Urothelium cell line (cell line): Measurements from ENCODE around the gene KREMEN2.
"Not testable (repeated sequence)": the region's sequence is repeated elsewhere in the genome, so short reads cannot be mapped to it uniquely, and the experiment has no call there.

Source experiments
- DNase-seq: peaks from one replicate; pipeline ENCODE4 v3.0.0; 2011; ENCODE audit warnings: low spot score, mixed read lengths
- FAIRE-seq: peaks from 2 replicates; lab custom pipeline; 2011; peaks lifted over from hg19 to GRCh38; lab: Jason Lieb, UNC

KREMEN2 gene

DNA sequence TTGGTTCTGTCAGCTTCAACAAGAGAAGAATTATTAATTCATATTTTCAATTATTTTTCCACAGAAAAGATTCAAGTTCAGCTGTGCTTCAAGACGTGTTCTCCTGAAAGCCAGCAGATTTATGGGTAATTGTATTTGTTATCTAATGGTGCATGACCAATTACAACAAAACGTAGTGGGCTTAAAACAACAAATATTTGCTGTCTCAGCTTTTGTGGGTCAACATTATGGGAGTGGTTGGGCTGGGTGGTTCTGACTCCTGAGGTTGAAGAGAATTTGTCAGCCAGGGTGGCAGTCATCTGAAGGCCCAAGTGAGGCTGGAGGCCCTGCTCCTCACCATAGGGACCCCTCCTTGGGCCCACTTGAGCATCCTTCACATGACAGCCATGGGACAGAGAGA, 24.1 kb upstream of the KREMEN2 start:
- DNase-seq (no peak), FAIRE-seq (no peak)

DNA sequence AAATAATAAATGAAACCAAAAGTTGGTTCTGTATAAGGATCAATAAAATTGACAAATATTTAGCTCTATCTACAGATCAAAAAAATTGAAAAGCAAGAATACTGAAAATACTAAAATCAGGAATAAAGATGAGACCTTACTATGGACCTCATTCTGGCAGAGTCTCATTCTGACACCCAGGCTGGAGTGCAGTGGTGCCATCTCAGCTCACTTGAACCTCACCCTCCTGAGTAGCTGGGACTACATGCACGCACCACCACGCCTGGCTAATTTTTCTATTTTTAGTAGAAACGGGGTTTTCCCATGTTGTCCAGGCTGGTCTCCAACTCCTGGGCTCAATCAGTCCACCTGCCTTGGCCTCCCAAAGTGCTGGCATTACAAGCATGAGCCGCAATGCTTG, 22.0 kb upstream of the KREMEN2 start:
- FAIRE-seq = no peak
- DNase-seq = no peak

DNA sequence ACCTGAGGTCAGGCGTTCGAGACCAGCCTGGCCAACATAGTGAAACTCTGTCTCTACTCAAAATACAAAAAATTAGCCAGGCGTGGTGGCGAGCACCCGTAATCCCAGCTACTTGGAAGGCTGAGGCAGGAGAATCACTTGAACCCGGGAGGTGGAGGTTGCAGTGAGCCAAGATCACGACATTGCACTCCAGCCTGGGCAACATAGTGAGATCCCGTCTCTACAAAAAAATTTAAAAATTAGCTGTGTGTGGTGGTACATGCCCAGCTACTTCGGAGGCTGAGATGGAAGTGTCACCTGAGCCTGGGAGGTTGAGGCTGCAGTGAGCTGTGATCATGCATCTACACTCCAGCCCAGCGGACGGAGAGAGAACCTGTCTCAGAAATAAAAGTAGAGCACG, 20.4 kb upstream of the KREMEN2 start:
- DNase-seq, FAIRE-seq: not testable (repeated sequence)

DNA sequence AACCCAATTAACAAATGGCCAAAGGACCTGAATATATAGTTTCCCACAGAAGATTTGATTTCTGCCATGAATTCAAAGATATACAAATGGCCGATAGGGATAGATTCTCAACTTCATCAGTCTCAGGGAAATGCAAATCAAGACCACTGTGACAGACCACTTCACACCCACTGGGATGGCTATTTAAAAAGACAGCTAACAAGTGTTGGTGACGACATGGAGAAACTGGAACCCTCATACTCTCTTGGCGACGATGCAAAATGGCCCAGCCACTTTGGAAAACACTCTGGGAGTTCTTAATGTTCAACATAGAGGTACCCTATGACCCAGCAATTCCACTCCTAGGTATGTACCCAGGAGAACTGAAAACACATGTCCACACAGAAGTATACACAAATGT, 17.4 kb upstream of the KREMEN2 start:
- DNase-seq (no peak), FAIRE-seq (no peak)

DNA sequence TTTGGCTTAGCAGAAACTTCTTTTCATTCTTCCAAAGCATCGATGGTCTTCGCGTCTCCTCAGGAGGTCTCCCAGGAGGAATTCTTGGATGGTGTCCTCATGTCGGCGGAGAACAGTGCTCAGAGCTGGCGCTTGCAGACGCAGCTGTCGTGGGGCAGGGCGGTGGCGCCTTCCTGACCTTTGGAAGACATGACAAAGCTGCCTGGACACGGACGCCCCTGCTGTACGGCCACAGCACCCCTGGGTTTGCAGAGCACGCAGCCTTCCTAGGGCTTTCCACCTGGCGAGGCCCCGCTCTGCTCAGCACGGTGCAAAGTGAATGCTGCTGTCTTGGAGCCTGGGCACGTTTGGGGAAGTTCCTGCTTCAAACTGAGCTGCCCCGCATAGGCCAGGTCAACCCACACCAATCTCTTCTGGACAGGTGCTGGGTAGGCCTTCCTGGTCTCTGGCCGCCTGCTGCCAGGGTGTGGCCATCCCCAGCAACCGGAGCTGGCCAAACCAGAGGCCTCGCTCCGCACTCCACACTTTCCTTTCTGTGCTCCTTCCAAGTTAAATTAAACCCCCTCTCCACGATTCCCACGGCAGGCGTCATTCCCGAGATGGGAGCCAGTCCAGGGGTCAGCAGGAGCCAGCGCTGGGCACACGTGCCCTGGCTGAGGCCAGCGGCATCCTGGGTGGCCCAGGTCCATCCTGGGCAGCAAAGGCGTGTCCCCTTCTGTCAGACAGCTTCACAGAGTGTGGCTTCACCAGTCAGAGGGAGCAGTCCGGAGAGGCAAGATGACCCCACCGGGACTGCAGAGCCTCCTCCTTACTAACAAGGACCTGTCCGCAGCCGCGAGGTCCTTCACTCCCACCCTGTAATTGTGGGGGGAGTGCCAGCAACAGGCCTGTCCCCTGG, 15.0 kb upstream of the KREMEN2 start:
- DNase-seq (no peak), FAIRE-seq (no peak)

DNA sequence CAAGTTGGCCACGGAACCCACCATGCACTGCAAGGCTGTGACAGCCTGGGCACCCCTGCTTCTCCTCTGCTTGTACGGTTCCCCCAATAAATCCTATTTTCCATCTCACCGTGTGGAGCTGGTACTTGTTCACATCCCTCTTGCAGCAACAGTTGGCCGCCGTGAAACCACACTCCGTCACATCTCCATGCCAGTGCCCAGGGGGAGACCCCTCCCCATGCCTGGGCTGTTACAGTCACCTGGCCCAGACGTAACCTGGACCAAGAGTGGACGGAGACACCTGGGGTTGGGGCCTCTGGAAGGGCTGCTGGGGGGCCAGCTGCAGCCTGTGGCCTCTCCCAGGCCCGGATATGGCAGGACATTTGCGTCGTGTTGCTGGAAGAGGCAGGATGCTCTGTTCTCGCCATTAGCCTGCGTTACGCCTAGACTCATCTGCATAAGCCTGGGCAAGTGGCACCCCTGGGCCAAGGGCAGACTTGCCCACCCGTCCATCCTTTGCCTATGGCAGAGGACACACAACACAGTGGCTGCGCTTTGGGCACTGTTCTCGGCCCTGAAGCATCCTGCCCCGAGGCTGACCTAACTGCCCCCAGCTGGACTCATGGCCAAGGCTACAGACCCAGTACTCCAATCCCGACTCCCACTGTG, 14.2 kb upstream of the KREMEN2 start:
- FAIRE-seq (no peak), DNase-seq (no peak)

DNA sequence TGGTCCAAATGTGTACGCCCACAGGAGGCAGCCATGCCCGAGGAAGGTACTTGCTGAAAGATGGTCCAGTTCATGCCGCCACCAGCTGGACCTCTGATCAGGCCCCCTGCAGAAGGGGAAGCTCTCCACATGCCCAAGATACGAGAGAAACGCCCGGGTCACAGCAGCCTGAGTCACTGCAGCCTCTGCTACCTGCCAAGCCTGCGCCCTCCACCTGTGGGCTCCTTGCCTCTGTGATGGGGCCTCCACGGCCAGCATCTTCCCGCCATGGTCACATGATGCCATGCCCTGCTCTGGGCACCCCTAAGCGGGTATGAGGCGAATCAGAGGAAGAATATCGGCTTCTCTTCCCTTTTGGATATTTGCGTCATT, 13.7 kb upstream of the KREMEN2 start:
- DNase-seq = no peak
- no peak for FAIRE-seq

DNA sequence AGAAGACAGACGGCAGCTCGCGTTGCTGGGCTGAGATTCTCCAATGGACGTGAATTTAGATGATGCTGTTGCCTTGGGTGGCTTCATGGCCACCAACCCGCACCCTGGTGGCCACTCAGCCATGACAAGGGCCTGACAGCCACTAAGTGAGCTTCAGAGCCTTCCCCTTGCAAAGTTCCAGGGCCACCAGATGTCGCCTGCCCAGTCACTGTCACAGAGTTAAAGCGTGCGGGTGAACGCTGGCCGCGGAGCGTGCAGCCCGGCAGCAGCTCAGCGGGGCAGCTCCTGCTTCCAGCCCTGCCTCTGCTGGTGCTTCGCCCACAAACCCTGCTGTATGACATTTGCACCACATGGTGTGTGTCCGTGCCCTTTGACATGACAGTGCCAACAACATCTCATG, 13.3 kb upstream of the KREMEN2 start:
- no peak for DNase-seq
- FAIRE-seq = no peak

DNA sequence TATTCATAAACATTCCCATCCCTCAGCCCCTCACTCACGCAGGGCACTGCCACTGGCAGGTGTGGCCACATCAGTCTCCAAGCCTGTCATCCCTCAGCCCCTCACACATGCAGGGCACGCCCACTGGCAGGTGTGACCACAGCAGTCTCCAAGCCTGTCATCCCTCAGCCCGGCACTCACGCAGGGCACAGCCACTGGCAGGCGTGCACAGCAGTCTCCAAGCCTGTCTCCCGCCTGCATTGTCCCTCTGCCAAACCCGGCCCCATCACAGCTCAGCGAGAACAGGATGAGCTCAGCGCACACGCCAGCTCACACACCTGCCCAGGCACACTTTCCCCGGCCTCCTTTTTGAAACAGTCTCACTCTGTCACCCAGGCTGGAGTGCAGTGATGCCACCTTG, 11.4 kb upstream of the KREMEN2 start:
- DNase-seq (no peak), FAIRE-seq (no peak)

DNA sequence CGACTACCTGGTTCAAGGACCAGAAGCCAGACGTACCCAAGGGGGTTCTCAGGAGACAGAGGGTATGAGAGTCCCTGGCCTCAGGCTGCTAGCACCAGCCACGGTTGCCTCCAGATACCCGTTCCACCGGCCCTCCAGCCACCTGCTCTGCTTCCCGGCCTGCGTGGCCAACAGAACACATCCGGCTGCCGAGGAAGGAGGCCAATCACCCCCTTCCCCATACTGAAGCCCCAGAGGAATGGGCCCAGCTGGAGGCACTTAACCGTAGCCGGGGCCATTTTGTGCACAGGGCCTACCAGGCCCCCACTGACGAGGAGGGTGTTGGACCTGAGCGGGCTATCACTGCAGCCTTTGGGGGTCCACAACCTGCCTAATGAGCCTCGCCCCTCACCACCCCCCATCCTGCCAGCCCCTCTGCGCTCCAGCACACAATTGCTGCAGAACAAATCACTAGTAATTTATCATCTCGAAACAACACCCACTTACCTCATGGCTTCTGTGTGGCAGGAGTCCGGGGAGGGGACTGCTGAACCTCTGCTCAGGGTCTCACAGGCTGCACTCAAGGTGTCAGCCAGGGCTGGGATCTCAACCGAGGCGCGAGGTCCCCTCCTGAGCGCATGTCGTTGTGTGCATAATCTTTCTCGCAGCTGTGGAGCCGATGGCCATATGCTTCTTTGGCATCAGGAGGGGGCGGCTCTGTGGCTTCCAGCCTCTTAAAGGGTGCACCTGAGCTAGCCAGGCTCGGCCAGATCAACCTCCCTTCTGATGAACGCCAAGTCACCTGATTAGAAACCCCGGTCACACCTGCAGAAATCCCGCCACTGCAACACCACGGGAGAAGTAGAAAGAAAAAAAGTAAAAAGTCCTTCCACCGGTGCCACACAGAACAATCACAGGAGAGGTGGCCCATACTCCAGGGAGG, 10.1 kb upstream of the KREMEN2 start:
- DNase-seq = no peak
- FAIRE-seq = no peak

DNA sequence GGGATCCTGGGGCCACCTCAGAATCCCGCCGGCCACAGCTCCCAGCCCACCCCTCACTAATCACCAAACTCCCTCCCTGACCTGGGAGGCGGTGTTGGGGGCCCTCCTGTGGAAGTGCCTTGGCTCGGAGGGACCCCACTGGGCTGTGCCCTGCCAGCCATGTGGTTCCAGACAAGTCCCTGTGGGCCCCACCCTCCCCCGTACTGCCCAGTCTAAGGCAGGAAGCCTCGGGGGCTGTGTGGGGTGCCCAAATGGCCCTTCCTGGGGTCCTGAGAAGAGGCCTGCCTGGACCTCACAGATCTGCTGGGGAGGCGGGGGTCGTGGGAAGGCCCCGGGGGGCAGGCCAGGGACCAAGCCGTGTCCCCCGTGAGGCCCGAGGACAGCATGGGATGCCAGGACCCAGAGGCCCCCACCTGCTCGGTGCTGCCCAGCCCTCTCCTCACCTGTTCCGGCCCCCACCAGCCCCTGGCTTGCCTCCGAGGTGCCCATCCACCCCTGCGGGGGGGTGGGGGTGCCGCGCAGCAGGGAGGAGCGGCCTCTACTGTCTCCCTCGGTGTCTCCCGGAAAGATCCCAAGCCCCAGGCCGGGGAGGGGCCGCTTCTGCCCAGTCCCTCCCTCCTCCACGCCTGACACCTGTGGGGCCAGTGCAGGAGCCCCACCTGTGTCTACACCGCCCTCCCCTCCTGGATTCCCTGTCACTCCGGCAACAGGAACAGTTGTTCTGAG, 9.3 kb upstream of the KREMEN2 start:
- DNase-seq (no peak), FAIRE-seq (no peak)

DNA sequence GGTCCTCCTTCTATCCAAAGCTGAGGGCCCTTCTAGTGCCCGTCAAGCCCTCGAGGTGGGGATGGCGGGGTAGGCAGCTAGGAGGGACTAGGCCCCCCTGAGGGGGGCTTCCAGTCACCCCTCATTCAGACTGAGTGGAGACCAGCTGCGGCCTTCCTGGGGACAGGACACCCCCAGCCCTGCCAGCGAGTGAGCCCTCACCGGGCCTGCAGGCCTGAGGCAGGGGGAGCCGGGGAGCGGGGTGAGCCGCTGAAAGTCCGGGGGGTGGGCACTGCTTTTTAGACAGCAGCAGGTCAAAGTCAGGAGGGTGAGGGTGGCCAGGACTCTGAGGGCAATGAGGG, 8.7 kb upstream of the KREMEN2 start:
- no peak for FAIRE-seq
- DNase-seq = no peak

DNA sequence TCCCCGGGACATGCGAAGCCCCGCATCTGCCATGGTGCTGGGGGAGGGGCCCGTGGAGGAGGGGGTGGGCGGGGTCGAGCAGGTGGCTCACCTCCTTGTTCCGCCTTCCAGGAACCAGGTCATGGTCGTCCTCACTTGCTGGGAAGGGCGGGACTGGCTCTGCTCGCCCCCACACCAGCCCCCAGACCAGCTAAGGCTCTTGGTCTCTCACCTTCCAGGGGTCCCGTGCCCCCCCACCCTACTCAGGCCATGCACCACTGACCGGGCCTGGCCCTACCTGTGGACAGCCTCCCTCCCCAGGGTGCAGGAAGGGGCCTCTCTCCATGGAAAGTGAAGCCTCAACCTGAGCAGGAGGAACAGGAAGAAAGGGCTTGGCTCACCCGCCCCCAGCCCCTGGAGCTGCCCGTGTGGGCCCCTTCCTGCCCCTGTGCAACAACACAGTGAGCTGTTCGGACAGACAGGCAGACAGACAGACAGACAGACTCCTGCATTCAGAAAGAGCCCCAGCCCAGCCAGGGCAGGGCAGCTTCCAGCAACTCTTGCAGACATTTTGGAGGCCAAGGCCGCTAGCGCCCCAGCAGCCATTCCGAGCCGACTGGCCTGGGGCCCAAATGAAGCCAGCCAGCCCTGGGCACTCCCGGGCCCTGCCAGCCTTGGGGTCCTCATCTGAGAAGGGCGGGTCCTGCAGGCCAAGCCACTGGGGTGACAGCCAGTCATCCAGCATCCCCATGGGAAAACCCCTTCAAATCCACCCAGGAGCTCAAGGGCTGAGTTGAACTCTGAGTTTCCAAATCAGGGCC, 8.1 kb upstream of the KREMEN2 start:
- FAIRE-seq (no peak), DNase-seq (no peak)

DNA sequence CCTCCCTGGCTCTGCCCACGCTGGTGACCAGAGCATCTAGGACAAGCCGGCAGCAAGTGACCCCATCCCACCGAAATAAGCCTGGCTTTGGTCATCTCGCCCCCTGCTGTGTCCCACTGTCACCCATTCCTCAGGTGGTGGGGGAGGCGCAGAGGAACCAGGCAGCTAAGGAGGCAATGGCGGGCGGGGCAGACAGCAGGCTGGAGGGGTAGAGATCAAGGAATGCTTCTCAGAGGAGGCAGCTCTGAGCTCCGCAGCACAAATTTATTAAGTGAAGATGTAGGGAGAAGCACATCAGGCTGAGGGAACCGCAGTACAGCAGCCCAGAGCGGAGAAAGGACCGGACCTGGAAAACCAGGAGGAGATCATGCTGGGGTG, 7.5 kb upstream of the KREMEN2 start:
- DNase-seq (no peak), FAIRE-seq (no peak)

DNA sequence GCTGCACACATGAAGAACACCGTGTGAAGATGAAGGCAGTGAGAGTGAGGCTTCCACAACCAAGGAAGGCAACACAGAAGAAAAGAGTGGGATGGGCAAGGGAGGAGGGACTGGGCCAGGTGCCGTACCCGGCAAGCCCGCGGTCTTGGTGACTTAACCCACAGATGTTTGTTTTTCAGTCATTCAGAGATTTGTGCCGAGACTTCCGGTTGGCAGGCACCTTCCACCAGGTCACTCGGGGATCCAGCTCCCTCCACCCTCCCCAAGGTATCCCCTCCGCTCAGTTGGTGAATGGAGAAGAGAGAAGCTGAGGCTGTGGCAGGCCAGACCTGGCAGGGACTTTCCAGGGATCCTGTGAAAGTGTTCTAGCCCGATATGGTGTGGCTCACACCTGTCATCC, 4.9 kb upstream of the KREMEN2 start:
- DNase-seq = no peak
- no peak for FAIRE-seq

DNA sequence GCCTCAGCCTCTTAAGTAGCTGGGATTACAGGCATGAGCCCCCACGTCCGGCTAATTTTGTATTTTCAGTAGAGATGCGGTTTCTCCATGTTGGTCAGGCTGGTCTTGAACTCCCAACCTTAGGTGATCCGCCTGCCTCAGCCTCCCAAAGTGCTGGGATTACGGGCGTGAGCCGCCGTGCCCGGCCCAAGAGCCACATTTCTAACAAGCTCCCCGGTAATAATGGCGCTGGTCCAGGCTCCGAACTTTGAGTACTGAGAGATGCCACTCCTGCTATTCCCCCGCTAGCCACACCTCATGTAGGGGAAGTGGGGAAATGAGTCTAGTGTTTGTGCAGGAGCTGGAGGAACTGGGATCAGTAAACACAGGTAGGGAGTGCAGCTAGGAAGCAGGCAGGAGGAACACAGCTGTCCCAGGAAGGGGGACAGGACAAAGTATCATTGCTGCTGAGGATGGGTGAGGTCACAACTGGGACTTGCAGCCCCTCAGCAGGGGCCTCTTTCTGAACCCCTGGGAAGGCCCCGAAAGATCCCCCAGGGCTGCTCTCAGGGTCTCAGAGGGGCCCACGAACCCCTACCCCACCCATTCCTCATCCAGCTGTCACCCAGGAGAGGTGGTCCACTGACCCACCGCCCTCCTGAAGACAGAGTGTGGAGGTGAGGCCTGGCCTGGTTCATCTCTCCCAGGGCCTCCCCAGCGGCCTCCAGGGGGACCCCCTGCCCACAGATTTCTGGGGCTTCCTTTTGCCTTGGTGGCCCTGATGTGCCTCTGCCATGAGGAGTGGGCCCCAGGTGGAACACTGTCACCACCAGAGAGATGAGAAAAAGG, 3.7 kb upstream of the KREMEN2 start:
- FAIRE-seq = no peak
- DNase-seq = no peak

DNA sequence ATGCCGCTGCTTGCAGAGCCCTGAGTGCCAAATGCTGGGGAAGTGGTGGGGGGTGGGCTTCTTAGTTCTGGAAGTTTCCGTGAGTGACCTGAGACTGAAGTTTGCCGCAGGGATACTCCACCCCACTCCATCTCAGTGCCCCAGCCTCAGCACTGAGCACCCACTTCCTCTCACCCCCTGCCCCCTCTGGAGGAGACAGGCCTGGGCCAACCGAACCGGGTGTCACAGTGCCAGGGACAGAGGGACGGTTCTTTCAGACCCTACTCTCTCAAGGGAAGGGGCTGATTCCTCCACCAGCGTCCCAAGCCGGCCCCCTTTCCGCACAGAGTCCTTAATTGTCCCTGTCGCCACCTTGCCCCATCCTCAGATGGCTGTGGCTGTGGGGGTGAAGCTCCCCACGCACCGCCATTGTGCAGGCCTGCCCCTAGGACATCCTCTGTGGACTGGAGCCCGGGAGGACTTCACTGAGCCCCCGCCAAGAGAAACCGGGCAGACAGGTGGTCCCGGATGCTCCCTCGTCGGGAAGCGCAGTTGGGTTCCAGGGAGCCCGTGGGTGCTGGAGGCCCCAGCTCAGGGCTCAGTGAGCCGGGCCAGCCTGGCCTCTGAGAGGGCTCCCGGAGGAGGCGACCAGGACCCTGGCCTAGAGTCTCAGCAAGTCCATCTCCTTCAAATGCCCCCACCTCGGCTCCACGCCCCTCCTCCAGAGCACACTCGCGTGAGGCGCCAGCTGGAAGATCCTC, 1.6 kb upstream of the KREMEN2 start:
- no peak for FAIRE-seq
- DNase-seq = no peak

DNA sequence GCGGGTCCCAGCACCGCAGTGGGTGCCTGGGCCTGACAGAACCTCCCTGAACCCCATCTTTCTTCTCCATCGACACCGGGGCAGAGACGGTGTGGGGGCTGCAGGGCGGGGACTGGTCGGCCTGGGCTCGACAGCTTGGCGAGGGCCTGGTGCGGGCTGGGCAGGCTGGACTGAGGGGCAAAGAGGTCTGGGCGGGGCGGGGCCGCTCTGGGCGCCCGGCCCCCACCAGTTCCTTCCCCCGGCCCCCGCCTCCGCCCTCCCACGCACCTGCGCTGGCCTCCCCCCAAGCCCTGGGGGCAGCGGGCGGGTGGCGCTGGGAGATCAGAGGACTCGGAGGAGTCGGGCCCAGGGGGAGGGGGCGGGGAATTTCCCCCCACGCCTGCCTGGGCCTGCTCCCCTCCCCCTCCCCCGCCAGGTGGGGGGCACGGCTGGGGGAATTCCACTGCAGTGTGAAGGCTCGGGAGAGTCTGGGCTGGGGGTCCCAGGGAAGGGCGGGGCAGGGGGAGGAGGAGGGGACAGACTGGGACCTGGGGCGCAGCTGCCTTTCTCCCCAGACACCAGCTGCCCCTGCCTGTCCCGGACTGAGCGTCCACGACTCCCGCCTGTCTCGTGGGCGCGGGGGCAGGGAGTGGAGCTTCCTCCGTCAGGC, 877 bp upstream of the KREMEN2 start:
- no peak for FAIRE-seq

More for the DNA sequence above, 877 bp upstream of the KREMEN2 start:
- DNase-seq = no peak
